IMR-90 (cell line): Measurements from ENCODE around the gene RAB9B. TPM values are rescaled to one million over a fixed set of nuclear protein-coding genes. Genes with fewer than 3 reads are reported as not detected.

ENCODE experiments used
- ATAC-seq: fragments of 200-7000 bp; cut with Tn5 transposase; 2 replicates; pipeline ENCODE4 v1.9.1; 2020; ENCODE audit warnings: low read depth, mild to moderate bottlenecking, moderate library complexity
- BruUV-seq: library from RNA; stranded (reverse); fragments of 400-500 nt; replicated peaks from 2 replicates; lab custom pipeline; 2021; lab: Mats Ljungman, UMichigan
- CTCF ChIA-PET: fragments of 300-600 bp; formaldehyde crosslinking; extraction: SDS; loops from one replicate; lab custom pipeline; 2021; ENCODE audit warnings: antibody characterized with exemption; lab: Yijun Ruan, JAX
- POLR2A ChIA-PET: fragments of 300-600 bp; sonication (Branson Sonifier 250); formaldehyde crosslinking; loops from one replicate; lab custom pipeline; 2022; ENCODE audit warnings: antibody characterized with exemption; ENCODE audit not compliant: unreplicated experiment; lab: Charles Lee
- DNase-seq: peaks from one replicate; pipeline ENCODE4 v3.0.0; 2013
- H2AFZ ChIP-seq: replicated peaks from 2 replicates; pipeline ENCODE3; 2013; ENCODE audit warnings: low read length, mild to moderate bottlenecking; ENCODE audit not compliant: poor library complexity
- H2AK5ac ChIP-seq: 2 replicates; pipeline ENCODE4 v1.6.1; 2013; ENCODE audit warnings: low read depth, low read length, inconsistent platforms
- H2AK9ac ChIP-seq: replicated peaks from 2 replicates; pipeline ENCODE3; 2013; ENCODE audit warnings: mild to moderate bottlenecking, low read depth, low read length, moderate library complexity; ENCODE audit not compliant: poor library complexity
- H2BK120ac ChIP-seq: 2 replicates; pipeline ENCODE4 v1.6.1; 2013; ENCODE audit warnings: low read depth, low read length, inconsistent platforms
- H2BK15ac ChIP-seq: 3 replicates; pipeline ENCODE4 v1.6.1; 2013; ENCODE audit warnings: low read depth, low read length, inconsistent platforms
- H2BK20ac ChIP-seq: 2 replicates; pipeline ENCODE4 v1.6.1; 2013; ENCODE audit warnings: low read depth, mild to moderate bottlenecking, inconsistent platforms, low read length, moderate library complexity
- H2BK5ac ChIP-seq: 2 replicates; pipeline ENCODE4 v1.6.1; 2013; ENCODE audit warnings: mild to moderate bottlenecking, low read depth, low read length, inconsistent platforms; ENCODE audit not compliant: poor library complexity, severe bottlenecking
- H3K14ac ChIP-seq: replicated peaks from 2 replicates; pipeline ENCODE4 v1.6.1; 2013; ENCODE audit warnings: low read depth, low read length, inconsistent platforms
- H3K18ac ChIP-seq: 2 replicates; pipeline ENCODE4 v1.6.1; 2013; ENCODE audit warnings: low read depth, low read length, control low read depth
- H3K23ac ChIP-seq: 2 replicates; pipeline ENCODE4 v1.6.1; 2013; ENCODE audit warnings: low read depth, low read length, inconsistent platforms
- H3K27ac ChIP-seq: 2 replicates; pipeline ENCODE4 v1.5.1; 2013; ENCODE audit warnings: mild to moderate bottlenecking, control low read depth, low read length; ENCODE audit not compliant: insufficient read depth
- H3K27me3 ChIP-seq: 2 replicates; pipeline ENCODE4 v1.6.1; 2013; ENCODE audit warnings: low read length; ENCODE audit not compliant: control insufficient read depth, insufficient read depth
- H3K36me3 ChIP-seq: 2 replicates; pipeline ENCODE4 v1.6.1; 2013; ENCODE audit warnings: low read length, mixed read lengths; ENCODE audit not compliant: control insufficient read depth, insufficient read depth
- H3K4ac ChIP-seq: 2 replicates; pipeline ENCODE4 v1.6.1; 2013; ENCODE audit warnings: low read depth, low read length, inconsistent platforms
- H3K4me1 ChIP-seq: 2 replicates; pipeline ENCODE4 v1.6.1; 2013; ENCODE audit warnings: low read length, mixed read lengths; ENCODE audit not compliant: control insufficient read depth, insufficient read depth
- H3K4me2 ChIP-seq: 2 replicates; pipeline ENCODE4 v1.6.1; 2013; ENCODE audit warnings: low read depth, mild to moderate bottlenecking, control low read depth, low read length, moderate library complexity
- H3K4me3 ChIP-seq: 2 replicates; pipeline ENCODE4 v1.5.1; 2013; ENCODE audit warnings: low read depth, mild to moderate bottlenecking, control low read depth, low read length, moderate library complexity; ENCODE audit not compliant: insufficient read depth
- H3K56ac ChIP-seq: 2 replicates; pipeline ENCODE4 v1.6.1; 2013; ENCODE audit warnings: low read length, inconsistent platforms; ENCODE audit not compliant: insufficient read depth; ENCODE audit errors: extremely low read depth
- H3K79me1 ChIP-seq, 2 experiments: 2 replicates each; pipeline ENCODE4 v1.6.1; 2013; ENCODE audit warnings: low read length in 2 of 2, inconsistent platforms in 1 of 2, low read depth in 1 of 2
- H3K9ac ChIP-seq: 2 replicates; pipeline ENCODE4 v1.6.1; 2013; ENCODE audit warnings: low read depth, low read length, control low read depth
- H3K9me1 ChIP-seq: 2 replicates; pipeline ENCODE4 v1.6.1; 2013; ENCODE audit warnings: low read length, inconsistent platforms; ENCODE audit not compliant: insufficient read depth
- H3K9me3 ChIP-seq: 2 replicates; pipeline ENCODE4 v1.6.1; 2013; ENCODE audit warnings: low read length; ENCODE audit not compliant: control insufficient read depth, insufficient read depth
- H4K20me1 ChIP-seq: 2 replicates; pipeline ENCODE4 v1.6.1; 2013; ENCODE audit warnings: low read length, inconsistent platforms; ENCODE audit not compliant: insufficient read depth
- H4K5ac ChIP-seq: 2 replicates; pipeline ENCODE4 v1.6.1; 2013; ENCODE audit warnings: mild to moderate bottlenecking, low read depth, low read length, control low read depth
- H4K8ac ChIP-seq, 2 experiments: 2 replicates each; pipeline ENCODE4 v1.6.1; 2013; ENCODE audit warnings: low read depth in 2 of 2, low read length in 2 of 2, control low read depth in 1 of 2, inconsistent platforms in 1 of 2
- H4K91ac ChIP-seq: 2 replicates; pipeline ENCODE4 v1.6.1; 2013; ENCODE audit warnings: low read depth, low read length, inconsistent platforms; ENCODE audit not compliant: insufficient read depth
- BHLHE40 ChIP-seq: fragments of 150-350 bp; IDR thresholded peaks from 2 replicates; pipeline ENCODE4 v1.6.1; 2016; ENCODE audit warnings: mild to moderate bottlenecking, low read depth, low read length
- CEBPB ChIP-seq: IDR thresholded peaks from 2 replicates; pipeline ENCODE4 v1.6.1; 2012; ENCODE audit warnings: low read depth, low read length, improper control_type of control experiment
- CHD1 ChIP-seq: IDR thresholded peaks from 2 replicates; pipeline ENCODE4 v1.6.1; 2012; ENCODE audit warnings: low read depth, low read length, improper control_type of control experiment
- CTCF ChIP-seq: conservative IDR thresholded peaks from 2 replicates; pipeline ENCODE4 v1.5.1; 2012; ENCODE audit warnings: mild to moderate bottlenecking, low read depth, low read length, improper control_type of control experiment
- ELK1 ChIP-seq: fragments of 150-350 bp; IDR thresholded peaks from 2 replicates; pipeline ENCODE4 v1.6.1; 2016; ENCODE audit warnings: low read depth, mild to moderate bottlenecking, low read length, moderate library complexity, borderline replicate concordance
- FOS ChIP-seq: fragments of 150-350 bp; IDR thresholded peaks from 2 replicates; pipeline ENCODE4 v1.6.1; 2016; ENCODE audit warnings: low read depth, low read length
- MAFK ChIP-seq: IDR thresholded peaks from 2 replicates; pipeline ENCODE4 v1.6.1; 2012; ENCODE audit warnings: low read depth, low read length, improper control_type of control experiment
- MAZ ChIP-seq: IDR thresholded peaks from 2 replicates; pipeline ENCODE4 v1.6.1; 2012; ENCODE audit warnings: low read depth, mild to moderate bottlenecking, low read length, improper control_type of control experiment, moderate library complexity, borderline replicate concordance
- MXI1 ChIP-seq: IDR thresholded peaks from 2 replicates; pipeline ENCODE4 v1.6.1; 2012; ENCODE audit warnings: low read depth, mild to moderate bottlenecking, low read length, moderate library complexity, borderline replicate concordance
- NFE2L2 ChIP-seq: fragments of 150-350 bp; IDR thresholded peaks from 2 replicates; pipeline ENCODE4 v1.6.1; 2016; ENCODE audit warnings: low read depth, mild to moderate bottlenecking, low read length
- POLR2A ChIP-seq: IDR thresholded peaks from 2 replicates; pipeline ENCODE4 v1.6.1; 2012; ENCODE audit warnings: mild to moderate bottlenecking, low read depth, low read length
- RAD21 ChIP-seq: IDR thresholded peaks from 2 replicates; pipeline ENCODE4 v1.6.1; 2012; ENCODE audit warnings: low read length, improper control_type of control experiment
- RCOR1 ChIP-seq: IDR thresholded peaks from 2 replicates; pipeline ENCODE4 v1.6.1; 2012; ENCODE audit warnings: mild to moderate bottlenecking, low read length, improper control_type of control experiment; ENCODE audit not compliant: insufficient replicate concordance
- RFX5 ChIP-seq: IDR thresholded peaks from 2 replicates; pipeline ENCODE4 v1.8.0; 2012; ENCODE audit warnings: low read depth, mild to moderate bottlenecking, low read length, moderate library complexity
- SMC3 ChIP-seq: fragments of 150-350 bp; IDR thresholded peaks from 2 replicates; pipeline ENCODE4 v1.6.1; 2016; ENCODE audit warnings: low read depth, mild to moderate bottlenecking, antibody characterized with exemption, low read length, moderate library complexity
- USF2 ChIP-seq: fragments of 150-350 bp; IDR thresholded peaks from 2 replicates; pipeline ENCODE4 v1.6.1; 2017; ENCODE audit warnings: mild to moderate bottlenecking, antibody characterized with exemption, low read length, low read depth
- WGBS, 2 experiments: methylation state at CpG; one replicate each; pipeline versions ENCODE4 v1.1.5 to v1.1.7; 2013; ENCODE audit warnings: missing lambda C conversion rate in 2 of 2; ENCODE audit not compliant: insufficient read length in 1 of 2; ENCODE audit errors: extremely low coverage in 2 of 2; 5-methylcytosine and 5-hydroxymethylcytosine counted together
- dilution Hi-C: fragments of 300-500 bp; cut with HindIII; formaldehyde crosslinking; loops from one replicate; pipeline ENCODE4 v1.14.3; 2018; ENCODE audit warnings: low sequenced_read_pairs; ENCODE audit not compliant: unreplicated experiment
- in situ Hi-C: fragments of 300-500 bp; cut with MboI; formaldehyde crosslinking; loops from 3 replicates; pipeline ENCODE4 v1.14.3; 2019; ENCODE audit warnings: low sequenced_read_pairs, inconsistent platforms, mixed read lengths
- intact Hi-C: fragments of 100-400 bp; cut with micrococcal nuclease; formaldehyde crosslinking; loops from 2 replicates; pipeline ENCODE4 v1.10.0; 2022
- polyA plus RNA-seq, 3 experiments: library from polyadenylated mRNA; depleted of rRNA; stranded (reverse); fragments of >200 nt; gene quantifications; 2 replicates each; pipeline ENCODE4 v1.2.3, GENCODE V29; 2012; ENCODE audit warnings: low replicate concordance in 1 of 3
- total RNA-seq: library from RNA; depleted of rRNA; stranded (reverse); fragments of >200 nt; gene quantifications from 2 replicates; pipeline ENCODE4 v1.2.3, GENCODE V29; 2012

Gene RAB9B
- total and polyA plus RNA-seq, 2 of the 4 experiments (the other 2 are of a cell fraction): 0.58 to 0.90 TPM

- Histone ChIP-seq H3K9ac (no peak overlapping the region), H2BK20ac (no peak overlapping the region), H4K8ac (no peak overlapping the region), H2BK15ac (no peak overlapping the region), H3K27me3 (peaks cover 14% of the 10 kb centered on the region), H3K36me3 (no peaks in the 10 kb centered on the region), H2BK5ac (no peak overlapping the region), H4K5ac (no peak overlapping the region), H4K91ac (no peak overlapping the region), H2AK5ac (no peak overlapping the region), H3K4me2 (no peak overlapping the region), H3K4ac (no peak overlapping the region), H3K4me3 (no peak overlapping the region), H3K14ac (no peak overlapping the region), H2BK120ac (no peak overlapping the region), H3K9me1 (peaks cover 2% of the 10 kb centered on the region; the same call in 1 of the 2 replicates), H3K56ac (no peak overlapping the region), H3K18ac (no peak overlapping the region), H2AFZ (no peak overlapping the region), H3K79me1 (no peaks in the 10 kb centered on the region), H3K27ac (no peak overlapping the region), H3K4me1 (no peaks in the 10 kb centered on the region), H4K20me1 (no peaks in the 10 kb centered on the region), H2AK9ac (no peak overlapping the region), H3K23ac (no peak overlapping the region), H3K9me3 (no peaks in the 10 kb centered on the region)
- no TSS peak for BruUV-seq
- TF ChIP-seq RFX5 (no peak), RCOR1 (no peak), CTCF (no peak), CHD1 (no peak), MAZ (no peak), BHLHE40 (no peak), FOS (no peak), MXI1 (no peak), SMC3 (no peak), USF2 (no peak), POLR2A (no peak), CEBPB (no peak), RAD21 (no peak), MAFK (no peak), NFE2L2 (no peak), ELK1 (no peak)
- ATAC-seq: no peak
- dilution Hi-C loops: no loop called here
- intact Hi-C loops: no loop called here
- ChIA-PET CTCF (no interaction called here), POLR2A (no interaction called here)
- in situ Hi-C loops: loop anchor here (25.0 kb wide), 1 partner anchor 281 kb away; the partner anchor contains the start of gene ZCCHC18
- 47% methylated on average over 3 of the region's 7 CpGs; no CpG with 5 or more reads in 1 of the 2 experiments for WGBS, 2 experiments
- no peak for DNase-seq
These were observed 1.2 kb downstream of the RAB9B start for GRCh38 chrX:103830848-103831247.
